Tibial nerve (tissue), 4 donors: ENCODE measurements around the gene TNK2.

Experiments
- CTCF ChIP-seq, 5 experiments: fragments of 200-600 bp in 3 of 5; fragments of 450-650 bp in 2 of 5; sonication (generic) in 3 of 5; IDR thresholded peaks; one replicate each; pipeline ENCODE4 v1.5.1; 2016 to 2019; ENCODE audit warnings: antibody characterized with exemption in 5 of 5, mild to moderate bottlenecking in 3 of 5, moderate library complexity in 2 of 5
- EP300 ChIP-seq, 2 donors: sonication (generic); formaldehyde crosslinking; IDR thresholded peaks; one replicate each; pipeline ENCODE4 v1.6.1; 2017; ENCODE audit warnings: antibody characterized with exemption in 2 of 2, mild to moderate bottlenecking in 1 of 2
- POLR2A ChIP-seq, 2 donors: fragments of 450-650 bp; IDR thresholded peaks; one replicate each; pipeline ENCODE4 v1.6.1; 2017; ENCODE audit warnings: antibody characterized with exemption in 2 of 2, mild to moderate bottlenecking in 2 of 2, moderate library complexity in 2 of 2

- TF ChIP-seq EP300 (IDR thresholded peaks at IDR 0.05) = no peak
- TF ChIP-seq CTCF (IDR thresholded peaks at IDR 0.05) = no peak
- no peak for TF ChIP-seq POLR2A (IDR thresholded peaks at IDR 0.05)
These were observed 19.1 kb downstream of the TNK2 start for GRCh38 chr3:195888981-195889869.
